Mammary epithelial cell (primary cell): ENCODE data around the gene TASOR2.

Experiments used
- EZH2 ChIP-seq: IDR thresholded peaks from 2 replicates; pipeline ENCODE4 v1.6.1; 2012; ENCODE audit warnings: low read length, inconsistent platforms, borderline replicate concordance
- TF ChIP-seq, protein P1 (sequence below), 2 donors: IDR thresholded peaks in 1 of 2; conservative IDR thresholded peaks in 1 of 2; 2 replicates each; pipeline ENCODE4 v1.5.1; 2011 to 2012; ENCODE audit warnings: inconsistent platforms in 2 of 2, low read length in 2 of 2, mild to moderate bottlenecking in 2 of 2, control low read depth in 1 of 2, low read depth in 1 of 2; ENCODE audit not compliant: insufficient read depth in 1 of 2; ENCODE audit errors: extremely low read depth in 1 of 2

DNA sequence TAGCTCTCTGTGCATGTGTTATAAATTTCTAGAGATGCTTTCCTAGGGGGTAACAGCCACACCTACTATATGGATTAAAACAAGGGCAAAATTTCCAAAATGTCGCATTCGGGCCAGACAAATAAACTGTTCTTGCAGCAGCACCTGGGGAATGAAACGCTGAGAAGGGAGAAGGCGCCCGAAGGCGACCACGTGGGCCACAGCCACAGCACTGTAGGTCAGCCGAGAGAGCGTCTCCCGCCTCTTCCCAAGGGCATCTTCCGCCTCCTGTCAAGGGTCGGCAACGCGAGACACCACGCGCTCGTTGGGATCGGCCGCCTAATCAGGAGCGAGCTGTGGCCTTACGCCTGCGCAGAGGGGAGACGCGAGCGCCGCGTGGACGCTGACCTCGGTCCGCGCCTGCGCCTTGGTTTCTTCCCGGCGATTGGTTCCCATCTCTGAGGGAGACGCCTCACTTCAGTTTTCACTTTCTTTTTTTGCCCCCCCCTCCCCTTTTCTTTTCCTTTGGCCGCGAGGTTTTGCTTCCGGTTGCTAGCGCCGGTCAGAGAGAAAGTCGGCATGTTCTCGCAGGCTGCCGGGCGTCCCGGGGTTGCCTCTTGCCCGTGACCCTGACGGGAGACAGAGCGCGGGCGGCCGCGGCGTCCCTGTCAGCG lies at the start of gene TASOR2:
- TF ChIP-seq, protein P1, sequence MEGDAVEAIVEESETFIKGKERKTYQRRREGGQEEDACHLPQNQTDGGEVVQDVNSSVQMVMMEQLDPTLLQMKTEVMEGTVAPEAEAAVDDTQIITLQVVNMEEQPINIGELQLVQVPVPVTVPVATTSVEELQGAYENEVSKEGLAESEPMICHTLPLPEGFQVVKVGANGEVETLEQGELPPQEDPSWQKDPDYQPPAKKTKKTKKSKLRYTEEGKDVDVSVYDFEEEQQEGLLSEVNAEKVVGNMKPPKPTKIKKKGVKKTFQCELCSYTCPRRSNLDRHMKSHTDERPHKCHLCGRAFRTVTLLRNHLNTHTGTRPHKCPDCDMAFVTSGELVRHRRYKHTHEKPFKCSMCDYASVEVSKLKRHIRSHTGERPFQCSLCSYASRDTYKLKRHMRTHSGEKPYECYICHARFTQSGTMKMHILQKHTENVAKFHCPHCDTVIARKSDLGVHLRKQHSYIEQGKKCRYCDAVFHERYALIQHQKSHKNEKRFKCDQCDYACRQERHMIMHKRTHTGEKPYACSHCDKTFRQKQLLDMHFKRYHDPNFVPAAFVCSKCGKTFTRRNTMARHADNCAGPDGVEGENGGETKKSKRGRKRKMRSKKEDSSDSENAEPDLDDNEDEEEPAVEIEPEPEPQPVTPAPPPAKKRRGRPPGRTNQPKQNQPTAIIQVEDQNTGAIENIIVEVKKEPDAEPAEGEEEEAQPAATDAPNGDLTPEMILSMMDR (conservative IDR thresholded peaks at IDR 0.05 in 1 of 2, IDR thresholded peaks at IDR 0.05 in 1 of 2; ENCODE audit: extremely low read depth in 1 of 2, insufficient read depth in 1 of 2, low read depth in 1 of 2, low read length in 2 of 2): no peak
- no peak for TF ChIP-seq EZH2
